Hematopoietic multipotent progenitor cell treated with erythropoietin and hydrocortisone succinate and interleukin-3 and kit ligand, for 4 days (in vitro differentiated cells): Measurements from ENCODE around the gene PDS5B.
"Not testable (repeated sequence)": the region's sequence is repeated elsewhere in the genome, so short reads cannot be mapped to it uniquely, and the experiment has no call there.

Source experiments
- DNase-seq: peaks from one replicate; pipeline ENCODE4 v3.0.0-alpha.2; 2015

PDS5B gene

GRCh38 chr13:32657309-32657708 is 71.1 kb downstream of the PDS5B start:
- no peak for DNase-seq

- DNase-seq = no peak
Observed at GRCh38 chr13:32659736-32660135, 73.5 kb downstream of the PDS5B start.

GRCh38 chr13:32660227-32660626 is 74.0 kb downstream of the PDS5B start:
- DNase-seq = no peak

- DNase-seq = no peak
Observed at GRCh38 chr13:32661685-32662084, 75.4 kb downstream of the PDS5B start.

- DNase-seq = no peak
Observed at GRCh38 chr13:32663660-32664059, 77.4 kb downstream of the PDS5B start.

- no peak for DNase-seq
Observed at GRCh38 chr13:32666990-32667571, 80.8 kb downstream of the PDS5B start.

GRCh38 chr13:32669030-32669646 is 82.9 kb downstream of the PDS5B start:
- peak; percentile 87 for DNase-seq

GRCh38 chr13:32674503-32674902 is 88.3 kb downstream of the PDS5B start:
- DNase-seq = no peak

- no peak for DNase-seq
Observed at GRCh38 chr13:32676242-32676641, 90.0 kb downstream of the PDS5B start.

- DNase-seq = no peak
Observed at GRCh38 chr13:32682130-32682529, 95.9 kb downstream of the PDS5B start.

- no peak for DNase-seq
Observed at GRCh38 chr13:32682740-32683139, 96.5 kb downstream of the PDS5B start.

GRCh38 chr13:32687275-32687674 is 101.0 kb downstream of the PDS5B start:
- no peak for DNase-seq

GRCh38 chr13:32695602-32696250 is 109.5 kb downstream of the PDS5B start:
- peak; percentile 10 for DNase-seq

GRCh38 chr13:32707471-32707870 is 121.2 kb downstream of the PDS5B start:
- peak; percentile 67 for DNase-seq

- DNase-seq = no peak
Observed at GRCh38 chr13:32713397-32713796, 127.1 kb downstream of the PDS5B start.

GRCh38 chr13:32716201-32716600 is 129.9 kb downstream of the PDS5B start:
- DNase-seq = not testable (repeated sequence)

GRCh38 chr13:32720026-32720425 is 133.8 kb downstream of the PDS5B start:
- no peak for DNase-seq

GRCh38 chr13:32721131-32722034 is 135.1 kb downstream of the PDS5B start:
- not testable (repeated sequence) for DNase-seq

GRCh38 chr13:32722340-32722739 is 136.1 kb downstream of the PDS5B start:
- DNase-seq = no peak

- DNase-seq = no peak
Observed at GRCh38 chr13:32723987-32724386, 137.7 kb downstream of the PDS5B start.

- peak; percentile 36 for DNase-seq
Observed at GRCh38 chr13:32726374-32727037, 140.3 kb downstream of the PDS5B start.

- DNase-seq = no peak
Observed at GRCh38 chr13:32728327-32728726, 142.1 kb downstream of the PDS5B start.

GRCh38 chr13:32729097-32729496 is 142.8 kb downstream of the PDS5B start:
- not testable (repeated sequence) for DNase-seq
